ENCODE measurements around the gene HOOK2. TPM values are rescaled to one million over a fixed set of nuclear protein-coding genes. Genes with fewer than 3 reads are reported as not detected.
A peak's percentile ranks its signal among the peaks of the same experiment; 100 is the strongest.

HOOK2 gene
- total and polyA plus RNA-seq, 2 of the 13 experiments (the other 11 are each of a cell fraction or from before 2014, with no cell fraction given): 9.2 to 12.9 TPM

DNA sequence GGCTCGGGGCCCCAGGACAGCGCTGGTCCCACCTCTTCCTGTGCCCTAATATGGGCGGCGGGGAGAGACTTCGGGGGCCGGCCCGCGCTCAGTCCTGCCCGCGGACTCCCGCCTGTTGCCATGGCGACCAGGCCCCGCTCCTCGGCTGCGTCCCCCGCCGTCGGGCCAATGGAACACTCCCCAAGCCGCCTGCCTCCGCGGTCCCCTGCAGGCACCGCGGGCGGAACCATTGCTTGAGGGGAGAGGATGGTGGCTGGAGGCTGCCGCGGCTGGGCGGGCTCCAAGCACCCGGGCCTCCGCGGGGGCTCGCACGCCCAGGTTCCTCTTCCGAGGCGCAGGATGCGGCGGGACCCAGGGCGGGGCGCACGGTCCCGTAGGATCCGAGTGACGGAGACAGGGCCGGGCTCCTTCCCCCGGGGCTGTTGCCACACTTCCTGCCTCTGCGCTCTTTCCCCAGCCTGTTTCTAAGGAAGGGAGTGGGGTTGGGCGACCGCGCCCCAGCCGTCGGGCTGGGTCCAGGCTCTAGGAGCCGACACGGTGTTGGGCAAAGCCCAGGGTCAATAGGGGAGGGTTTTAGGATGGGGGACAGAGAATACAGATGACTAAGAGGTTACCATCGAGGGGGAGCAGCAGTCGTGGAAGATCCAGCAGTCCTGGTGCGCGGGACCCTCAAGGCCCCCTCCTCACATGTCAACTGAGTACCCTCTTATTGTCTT is 14.7 kb upstream of the HOOK2 start (continued):
- TF ChIP-seq, protein P1, sequence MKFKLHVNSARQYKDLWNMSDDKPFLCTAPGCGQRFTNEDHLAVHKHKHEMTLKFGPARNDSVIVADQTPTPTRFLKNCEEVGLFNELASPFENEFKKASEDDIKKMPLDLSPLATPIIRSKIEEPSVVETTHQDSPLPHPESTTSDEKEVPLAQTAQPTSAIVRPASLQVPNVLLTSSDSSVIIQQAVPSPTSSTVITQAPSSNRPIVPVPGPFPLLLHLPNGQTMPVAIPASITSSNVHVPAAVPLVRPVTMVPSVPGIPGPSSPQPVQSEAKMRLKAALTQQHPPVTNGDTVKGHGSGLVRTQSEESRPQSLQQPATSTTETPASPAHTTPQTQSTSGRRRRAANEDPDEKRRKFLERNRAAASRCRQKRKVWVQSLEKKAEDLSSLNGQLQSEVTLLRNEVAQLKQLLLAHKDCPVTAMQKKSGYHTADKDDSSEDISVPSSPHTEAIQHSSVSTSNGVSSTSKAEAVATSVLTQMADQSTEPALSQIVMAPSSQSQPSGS (CRISPR knock-in tag; IDR thresholded peaks at IDR 0.05): peak; percentile 40; the same call in 1 of the 2 replicates
- TF ChIP-seq ZMYM2 (CRISPR knock-in tag; IDR thresholded peaks at IDR 0.05) (no peak), RFX5 (IDR thresholded peaks at IDR 0.05; ENCODE audit: low read depth, low read length) (peak; percentile 67; the same call in 1 of the 2 replicates), NR1H2 (CRISPR knock-in tag; IDR thresholded peaks at IDR 0.05; ENCODE audit: borderline replicate concordance, low read depth) (no peak), POLR2A (IDR thresholded peaks at IDR 0.05; ENCODE audit: insufficient read depth in 1 of 2, low read depth in 2 of 2, low read length in 2 of 2) (peak in 1 of 2 experiments; percentile 48; a peak in 1 of 4 replicates), BCL6 (CRISPR knock-in tag; IDR thresholded peaks at IDR 0.05) (peak; percentile 33; the same call in 1 of the 2 replicates), ZNF605 (CRISPR knock-in tag; IDR thresholded peaks at IDR 0.05) (peak; percentile 34; the same call in 1 of the 2 replicates), PCBP2 (optimal IDR thresholded peaks at IDR 0.05; ENCODE audit: low read depth, low read length, poor library complexity, severe bottlenecking) (no peak), ZNF501 (CRISPR knock-in tag; IDR thresholded peaks at IDR 0.05) (no peak), GATA4 (IDR thresholded peaks at IDR 0.05; ENCODE audit: borderline replicate concordance, low read depth) (no peak), MIXL1 (CRISPR knock-in tag; IDR thresholded peaks at IDR 0.05) (no peak), HMGA1 (CRISPR knock-in tag; conservative IDR thresholded peaks at IDR 0.05) (no peak), MAF1 (CRISPR knock-in tag; IDR thresholded peaks at IDR 0.05; ENCODE audit: borderline replicate concordance) (no peak), ZNF75D (CRISPR knock-in tag; IDR thresholded peaks at IDR 0.05; ENCODE audit: borderline replicate concordance) (no peak), MEF2D (CRISPR knock-in tag; IDR thresholded peaks at IDR 0.05) (no peak), ZMYM3 (CRISPR knock-in tag; IDR thresholded peaks at IDR 0.05) (no peak), TAF15 (IDR thresholded peaks at IDR 0.05; ENCODE audit: low read depth, low read length, poor library complexity, severe bottlenecking) (no peak)
- TF ChIP-seq, protein P2, sequence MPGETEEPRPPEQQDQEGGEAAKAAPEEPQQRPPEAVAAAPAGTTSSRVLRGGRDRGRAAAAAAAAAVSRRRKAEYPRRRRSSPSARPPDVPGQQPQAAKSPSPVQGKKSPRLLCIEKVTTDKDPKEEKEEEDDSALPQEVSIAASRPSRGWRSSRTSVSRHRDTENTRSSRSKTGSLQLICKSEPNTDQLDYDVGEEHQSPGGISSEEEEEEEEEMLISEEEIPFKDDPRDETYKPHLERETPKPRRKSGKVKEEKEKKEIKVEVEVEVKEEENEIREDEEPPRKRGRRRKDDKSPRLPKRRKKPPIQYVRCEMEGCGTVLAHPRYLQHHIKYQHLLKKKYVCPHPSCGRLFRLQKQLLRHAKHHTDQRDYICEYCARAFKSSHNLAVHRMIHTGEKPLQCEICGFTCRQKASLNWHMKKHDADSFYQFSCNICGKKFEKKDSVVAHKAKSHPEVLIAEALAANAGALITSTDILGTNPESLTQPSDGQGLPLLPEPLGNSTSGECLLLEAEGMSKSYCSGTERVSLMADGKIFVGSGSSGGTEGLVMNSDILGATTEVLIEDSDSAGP (CRISPR knock-in tag; IDR thresholded peaks at IDR 0.05; ENCODE audit: borderline replicate concordance): peak; percentile 58; the same call in 1 of the 2 replicates
- TF ChIP-seq, protein P3, sequence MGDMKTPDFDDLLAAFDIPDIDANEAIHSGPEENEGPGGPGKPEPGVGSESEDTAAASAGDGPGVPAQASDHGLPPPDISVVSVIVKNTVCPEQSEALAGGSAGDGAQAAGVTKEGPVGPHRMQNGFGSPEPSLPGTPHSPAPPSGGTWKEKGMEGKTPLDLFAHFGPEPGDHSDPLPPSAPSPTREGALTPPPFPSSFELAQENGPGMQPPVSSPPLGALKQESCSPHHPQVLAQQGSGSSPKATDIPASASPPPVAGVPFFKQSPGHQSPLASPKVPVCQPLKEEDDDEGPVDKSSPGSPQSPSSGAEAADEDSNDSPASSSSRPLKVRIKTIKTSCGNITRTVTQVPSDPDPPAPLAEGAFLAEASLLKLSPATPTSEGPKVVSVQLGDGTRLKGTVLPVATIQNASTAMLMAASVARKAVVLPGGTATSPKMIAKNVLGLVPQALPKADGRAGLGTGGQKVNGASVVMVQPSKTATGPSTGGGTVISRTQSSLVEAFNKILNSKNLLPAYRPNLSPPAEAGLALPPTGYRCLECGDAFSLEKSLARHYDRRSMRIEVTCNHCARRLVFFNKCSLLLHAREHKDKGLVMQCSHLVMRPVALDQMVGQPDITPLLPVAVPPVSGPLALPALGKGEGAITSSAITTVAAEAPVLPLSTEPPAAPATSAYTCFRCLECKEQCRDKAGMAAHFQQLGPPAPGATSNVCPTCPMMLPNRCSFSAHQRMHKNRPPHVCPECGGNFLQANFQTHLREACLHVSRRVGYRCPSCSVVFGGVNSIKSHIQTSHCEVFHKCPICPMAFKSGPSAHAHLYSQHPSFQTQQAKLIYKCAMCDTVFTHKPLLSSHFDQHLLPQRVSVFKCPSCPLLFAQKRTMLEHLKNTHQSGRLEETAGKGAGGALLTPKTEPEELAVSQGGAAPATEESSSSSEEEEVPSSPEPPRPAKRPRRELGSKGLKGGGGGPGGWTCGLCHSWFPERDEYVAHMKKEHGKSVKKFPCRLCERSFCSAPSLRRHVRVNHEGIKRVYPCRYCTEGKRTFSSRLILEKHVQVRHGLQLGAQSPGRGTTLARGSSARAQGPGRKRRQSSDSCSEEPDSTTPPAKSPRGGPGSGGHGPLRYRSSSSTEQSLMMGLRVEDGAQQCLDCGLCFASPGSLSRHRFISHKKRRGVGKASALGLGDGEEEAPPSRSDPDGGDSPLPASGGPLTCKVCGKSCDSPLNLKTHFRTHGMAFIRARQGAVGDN (CRISPR knock-in tag; IDR thresholded peaks at IDR 0.05): peak; percentile 71
- TF ChIP-seq, protein P4, sequence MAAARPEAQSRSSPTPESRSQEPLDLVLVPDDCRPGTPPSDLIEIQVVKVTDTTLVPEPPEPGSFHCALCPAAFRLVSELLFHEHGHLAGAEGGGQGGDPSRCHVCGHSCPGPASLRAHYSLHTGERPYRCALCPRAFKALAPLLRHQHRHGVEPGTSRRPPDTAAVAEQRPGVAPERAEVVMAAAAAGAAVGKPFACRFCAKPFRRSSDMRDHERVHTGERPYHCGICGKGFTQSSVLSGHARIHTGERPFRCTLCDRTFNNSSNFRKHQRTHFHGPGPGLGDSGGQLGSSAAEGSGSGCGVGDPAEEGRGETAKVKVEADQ (CRISPR knock-in tag; IDR thresholded peaks at IDR 0.05; ENCODE audit: borderline replicate concordance): no peak
- TF ChIP-seq, protein P5, sequence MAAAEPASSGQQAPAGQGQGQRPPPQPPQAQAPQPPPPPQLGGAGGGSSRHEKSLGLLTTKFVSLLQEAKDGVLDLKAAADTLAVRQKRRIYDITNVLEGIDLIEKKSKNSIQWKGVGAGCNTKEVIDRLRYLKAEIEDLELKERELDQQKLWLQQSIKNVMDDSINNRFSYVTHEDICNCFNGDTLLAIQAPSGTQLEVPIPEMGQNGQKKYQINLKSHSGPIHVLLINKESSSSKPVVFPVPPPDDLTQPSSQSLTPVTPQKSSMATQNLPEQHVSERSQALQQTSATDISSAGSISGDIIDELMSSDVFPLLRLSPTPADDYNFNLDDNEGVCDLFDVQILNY (CRISPR knock-in tag; conservative IDR thresholded peaks at IDR 0.05): no peak; the same call in 1 of the 2 replicates

All from HepG2 (cell line).